ENCODE results near the gene CFAP299.

The CFAP299 gene

DNA sequence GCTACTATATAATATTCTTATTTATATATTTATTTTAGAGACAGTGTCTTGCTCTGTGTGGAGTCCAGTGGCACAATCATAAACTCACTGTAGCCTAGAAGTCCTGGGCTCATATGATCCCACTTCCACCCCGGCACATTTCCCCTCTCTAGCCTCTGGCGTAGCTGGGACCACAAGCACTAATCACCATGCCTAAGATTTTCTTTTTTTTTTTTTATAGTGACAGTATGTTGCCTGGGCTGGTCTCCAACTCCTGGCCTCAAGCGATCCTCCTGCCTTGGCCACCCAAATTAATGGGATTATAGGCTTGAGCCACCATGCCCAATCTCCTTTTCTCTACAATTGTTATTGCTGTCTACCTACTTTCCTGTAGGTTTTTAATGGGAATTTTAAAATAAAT, 620.9 kb downstream of the CFAP299 start:
- TF ChIP-seq, protein P1, sequence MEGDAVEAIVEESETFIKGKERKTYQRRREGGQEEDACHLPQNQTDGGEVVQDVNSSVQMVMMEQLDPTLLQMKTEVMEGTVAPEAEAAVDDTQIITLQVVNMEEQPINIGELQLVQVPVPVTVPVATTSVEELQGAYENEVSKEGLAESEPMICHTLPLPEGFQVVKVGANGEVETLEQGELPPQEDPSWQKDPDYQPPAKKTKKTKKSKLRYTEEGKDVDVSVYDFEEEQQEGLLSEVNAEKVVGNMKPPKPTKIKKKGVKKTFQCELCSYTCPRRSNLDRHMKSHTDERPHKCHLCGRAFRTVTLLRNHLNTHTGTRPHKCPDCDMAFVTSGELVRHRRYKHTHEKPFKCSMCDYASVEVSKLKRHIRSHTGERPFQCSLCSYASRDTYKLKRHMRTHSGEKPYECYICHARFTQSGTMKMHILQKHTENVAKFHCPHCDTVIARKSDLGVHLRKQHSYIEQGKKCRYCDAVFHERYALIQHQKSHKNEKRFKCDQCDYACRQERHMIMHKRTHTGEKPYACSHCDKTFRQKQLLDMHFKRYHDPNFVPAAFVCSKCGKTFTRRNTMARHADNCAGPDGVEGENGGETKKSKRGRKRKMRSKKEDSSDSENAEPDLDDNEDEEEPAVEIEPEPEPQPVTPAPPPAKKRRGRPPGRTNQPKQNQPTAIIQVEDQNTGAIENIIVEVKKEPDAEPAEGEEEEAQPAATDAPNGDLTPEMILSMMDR (IDR thresholded peaks at IDR 0.05; ENCODE audit: low read depth, low read length) = no peak
- TF ChIP-seq EZH2phosphoT487 (IDR thresholded peaks at IDR 0.05; ENCODE audit: low read depth) = no peak
- no peaks in the 10 kb centered on the region for H3K27me3 ChIP-seq (ENCODE audit: low read depth, low read length)

DNA sequence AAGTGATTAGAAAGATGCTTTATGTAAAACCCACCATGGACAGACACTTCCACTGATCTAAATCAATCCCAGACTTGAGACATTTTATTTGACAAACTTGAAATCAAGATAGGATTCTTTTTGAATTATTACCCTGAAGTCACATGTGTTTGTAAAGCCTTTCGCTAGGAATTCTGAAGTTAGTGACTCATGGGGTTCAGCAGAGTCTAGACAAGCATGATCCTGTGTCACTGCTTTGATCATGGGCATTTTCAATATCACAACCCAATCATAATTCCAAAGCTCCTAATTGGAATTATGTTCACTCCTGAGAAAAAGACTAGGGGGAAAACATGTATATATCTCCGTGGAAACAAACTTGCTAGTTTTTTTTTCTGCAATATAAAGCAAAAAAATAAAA, 627.5 kb downstream of the CFAP299 start:
- Histone ChIP-seq H3K27me3 (ENCODE audit: low read depth, low read length) (no peaks in the 10 kb centered on the region), H3K36me3 (replicated peaks; ENCODE audit: low read depth, low read length) (no peaks in the 10 kb centered on the region), H3K9ac (ENCODE audit: low read length) (no peak overlapping the region), H3K27ac (ENCODE audit: low read length) (no peak overlapping the region), H3K4me2 (ENCODE audit: low read length) (no peak overlapping the region), H3K79me2 (ENCODE audit: low read length) (no peaks in the 10 kb centered on the region), H3K4me3 (ENCODE audit: low read length) (no peak overlapping the region), H2AFZ (ENCODE audit: low read depth, low read length) (no peak overlapping the region), H3K4me1 (ENCODE audit: low read length) (no peaks in the 10 kb centered on the region), H4K20me1 (ENCODE audit: insufficient read depth, low read length) (no peaks in the 10 kb centered on the region), H3K9me3 (ENCODE audit: insufficient read depth, low read length) (no peaks in the 10 kb centered on the region)
- TF ChIP-seq, protein P1 (IDR thresholded peaks at IDR 0.05; ENCODE audit: low read depth, low read length) = no peak
- no peak for TF ChIP-seq EZH2phosphoT487 (IDR thresholded peaks at IDR 0.05; ENCODE audit: low read depth)

More for the DNA sequence above, 620.9 kb downstream of the CFAP299 start:
- Histone ChIP-seq H3K4me3 (ENCODE audit: low read length) (no peak overlapping the region), H3K9ac (ENCODE audit: low read length) (no peak overlapping the region), H3K9me3 (ENCODE audit: insufficient read depth, low read length) (no peaks in the 10 kb centered on the region), H4K20me1 (ENCODE audit: insufficient read depth, low read length) (no peaks in the 10 kb centered on the region), H3K27ac (ENCODE audit: low read length) (no peak overlapping the region), H3K36me3 (replicated peaks; ENCODE audit: low read depth, low read length) (no peaks in the 10 kb centered on the region), H3K4me1 (ENCODE audit: low read length) (no peaks in the 10 kb centered on the region), H2AFZ (ENCODE audit: low read depth, low read length) (no peak overlapping the region), H3K4me2 (ENCODE audit: low read length) (no peak overlapping the region), H3K79me2 (ENCODE audit: low read length) (no peaks in the 10 kb centered on the region)

DNA sequence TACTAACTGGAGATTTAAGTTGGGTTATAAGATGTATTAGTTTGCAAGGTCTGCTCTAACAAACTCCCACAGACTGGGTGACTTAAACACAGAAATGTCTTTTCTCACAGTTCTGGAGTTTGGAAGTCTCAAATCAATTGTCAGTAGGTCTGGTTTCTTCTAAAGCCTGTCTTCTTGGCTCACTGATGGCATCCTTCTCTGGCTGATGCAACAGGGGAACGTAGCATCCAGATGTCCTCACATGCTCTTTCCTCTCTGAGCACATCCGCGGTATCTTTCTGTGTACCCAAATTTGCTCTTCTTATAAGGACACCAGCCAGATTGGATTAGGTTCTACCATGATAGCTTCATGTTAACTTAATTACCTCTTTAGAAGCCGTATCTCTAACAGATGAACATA, 631.8 kb downstream of the CFAP299 start:
- Histone ChIP-seq H4K20me1 (ENCODE audit: insufficient read depth, low read length) (no peaks in the 10 kb centered on the region), H3K36me3 (replicated peaks; ENCODE audit: low read depth, low read length) (no peaks in the 10 kb centered on the region), H3K9me3 (ENCODE audit: insufficient read depth, low read length) (no peaks in the 10 kb centered on the region), H3K4me1 (ENCODE audit: low read length) (no peaks in the 10 kb centered on the region), H3K4me2 (ENCODE audit: low read length) (no peak overlapping the region), H3K9ac (ENCODE audit: low read length) (no peak overlapping the region), H3K4me3 (ENCODE audit: low read length) (no peak overlapping the region), H2AFZ (ENCODE audit: low read depth, low read length) (no peak overlapping the region), H3K27me3 (ENCODE audit: low read depth, low read length) (no peaks in the 10 kb centered on the region), H3K27ac (ENCODE audit: low read length) (no peak overlapping the region), H3K79me2 (ENCODE audit: low read length) (no peaks in the 10 kb centered on the region)
- TF ChIP-seq, protein P1 (IDR thresholded peaks at IDR 0.05; ENCODE audit: low read depth, low read length) = no peak
- TF ChIP-seq EZH2phosphoT487 (IDR thresholded peaks at IDR 0.05; ENCODE audit: low read depth) = no peak

GRCh38 chr4:80980239-80980638, 644.7 kb downstream of the CFAP299 start:
- H4K20me1 ChIP-seq (ENCODE audit: insufficient read depth, low read length) = no peaks in the 10 kb centered on the region
- H3K9me3 ChIP-seq (ENCODE audit: insufficient read depth, low read length) = no peaks in the 10 kb centered on the region
- H3K4me3 ChIP-seq (ENCODE audit: low read length) = no peak overlapping the region
- H3K36me3 ChIP-seq (replicated peaks; ENCODE audit: low read depth, low read length) = no peaks in the 10 kb centered on the region
- H3K79me2 ChIP-seq (ENCODE audit: low read length) = no peaks in the 10 kb centered on the region
- no peaks in the 10 kb centered on the region for H3K27me3 ChIP-seq (ENCODE audit: low read depth, low read length)
- H3K4me2 ChIP-seq (ENCODE audit: low read length) = no peak overlapping the region
- H3K27ac ChIP-seq (ENCODE audit: low read length) = no peak overlapping the region
- TF ChIP-seq, protein P1 (IDR thresholded peaks at IDR 0.05; ENCODE audit: low read depth, low read length) = no peak
- TF ChIP-seq EZH2phosphoT487 (IDR thresholded peaks at IDR 0.05; ENCODE audit: low read depth) = no peak
- no peak overlapping the region for H2AFZ ChIP-seq (ENCODE audit: low read depth, low read length)
- H3K9ac ChIP-seq (ENCODE audit: low read length) = no peak overlapping the region
- H3K4me1 ChIP-seq (ENCODE audit: low read length) = no peaks in the 10 kb centered on the region

Data from OCI-LY3 (cell line).